Peyer's patch (tissue), 4 donors: ENCODE data around the gene SAT1.

Source experiments
- POLR2A ChIP-seq, 2 donors: fragments of 450-650 bp; IDR thresholded peaks; one replicate each; pipeline ENCODE4 v1.5.1; 2017; ENCODE audit warnings: antibody characterized with exemption in 2 of 2, mild to moderate bottlenecking in 2 of 2, moderate library complexity in 2 of 2
- TF ChIP-seq, protein P1 (sequence below), 6 experiments: fragments of 450-650 bp in 4 of 6; fragments of 200-600 bp in 2 of 6; sonication (generic) in 1 of 6; IDR thresholded peaks; one replicate each; pipeline ENCODE4 v1.5.1; 2017 to 2019; ENCODE audit warnings: antibody characterized with exemption in 6 of 6, mild to moderate bottlenecking in 3 of 6, moderate library complexity in 1 of 6

DNA sequence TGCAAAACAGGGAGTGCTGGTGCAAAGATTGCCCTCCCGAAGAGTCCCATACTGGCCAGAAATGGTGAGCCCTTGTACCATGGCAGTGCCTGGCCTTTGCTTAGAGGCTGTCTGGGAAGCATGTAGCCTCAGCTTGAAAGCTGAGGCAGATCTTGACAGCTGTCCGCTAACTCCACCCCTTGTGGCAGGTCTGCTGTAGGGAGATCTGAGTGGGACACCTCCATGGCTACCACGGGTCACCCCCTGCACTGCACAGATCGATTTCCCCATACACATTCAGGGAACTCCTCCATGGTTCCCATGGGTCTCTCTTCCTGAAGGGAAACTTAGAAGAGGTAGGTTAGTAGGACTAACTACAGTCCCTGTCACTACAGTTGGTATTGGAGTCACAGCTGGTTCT lies 33.8 kb upstream of the SAT1 start:
- TF ChIP-seq, protein P1, sequence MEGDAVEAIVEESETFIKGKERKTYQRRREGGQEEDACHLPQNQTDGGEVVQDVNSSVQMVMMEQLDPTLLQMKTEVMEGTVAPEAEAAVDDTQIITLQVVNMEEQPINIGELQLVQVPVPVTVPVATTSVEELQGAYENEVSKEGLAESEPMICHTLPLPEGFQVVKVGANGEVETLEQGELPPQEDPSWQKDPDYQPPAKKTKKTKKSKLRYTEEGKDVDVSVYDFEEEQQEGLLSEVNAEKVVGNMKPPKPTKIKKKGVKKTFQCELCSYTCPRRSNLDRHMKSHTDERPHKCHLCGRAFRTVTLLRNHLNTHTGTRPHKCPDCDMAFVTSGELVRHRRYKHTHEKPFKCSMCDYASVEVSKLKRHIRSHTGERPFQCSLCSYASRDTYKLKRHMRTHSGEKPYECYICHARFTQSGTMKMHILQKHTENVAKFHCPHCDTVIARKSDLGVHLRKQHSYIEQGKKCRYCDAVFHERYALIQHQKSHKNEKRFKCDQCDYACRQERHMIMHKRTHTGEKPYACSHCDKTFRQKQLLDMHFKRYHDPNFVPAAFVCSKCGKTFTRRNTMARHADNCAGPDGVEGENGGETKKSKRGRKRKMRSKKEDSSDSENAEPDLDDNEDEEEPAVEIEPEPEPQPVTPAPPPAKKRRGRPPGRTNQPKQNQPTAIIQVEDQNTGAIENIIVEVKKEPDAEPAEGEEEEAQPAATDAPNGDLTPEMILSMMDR (IDR thresholded peaks at IDR 0.05): no peak
- no peak for TF ChIP-seq POLR2A (IDR thresholded peaks at IDR 0.05)
